GM11168 (cell line): ENCODE data around the gene SDS.

Experiments used
- in situ Hi-C: fragments of 300-500 bp; cut with MboI; formaldehyde crosslinking; loops from one replicate; pipeline ENCODE4 v1.12.0; 2022; ENCODE audit warnings: low sequenced_read_pairs; ENCODE audit not compliant: unreplicated experiment

SDS gene

GRCh38 chr12:113405694-113406093, 2.0 kb upstream of the SDS start:
- in situ Hi-C loops: no loop called here

DNA sequence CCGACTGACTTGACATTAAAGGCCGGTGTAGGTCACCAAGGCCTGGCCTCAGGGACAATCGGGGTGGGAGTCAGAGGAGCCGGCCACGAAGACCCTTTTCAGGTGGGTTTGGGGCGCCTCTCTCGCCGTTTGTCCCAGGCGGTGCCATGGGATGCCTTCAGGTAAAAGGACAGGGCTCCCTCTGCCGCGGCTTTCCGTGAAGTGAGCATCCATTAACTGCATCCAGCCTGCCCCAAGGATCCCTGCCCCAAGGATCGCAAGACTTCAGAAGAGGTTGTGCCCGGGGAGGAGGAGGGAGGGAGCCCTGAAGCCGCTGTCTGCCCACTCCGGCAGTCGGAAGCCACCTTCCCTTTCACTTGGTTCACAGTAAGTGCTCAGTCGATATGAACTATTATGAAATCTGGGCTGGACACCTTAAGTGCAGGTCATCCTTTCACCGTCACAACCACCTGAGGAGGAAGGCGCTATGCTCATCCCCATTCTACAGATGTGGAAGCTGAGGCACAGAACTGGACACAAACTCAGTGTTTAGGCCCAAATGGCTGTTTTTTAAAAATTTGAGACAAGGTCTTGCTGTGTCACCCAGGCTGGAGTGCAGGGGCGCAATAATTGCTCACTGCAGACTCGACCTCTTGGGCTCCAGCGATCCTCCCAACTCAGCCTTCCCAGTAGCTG, 964 bp downstream of the SDS start:
- in situ Hi-C loops: no loop called here

GRCh38 chr12:113401066-113402000, 2.4 kb downstream of the SDS start:
- in situ Hi-C loops: no loop called here

DNA sequence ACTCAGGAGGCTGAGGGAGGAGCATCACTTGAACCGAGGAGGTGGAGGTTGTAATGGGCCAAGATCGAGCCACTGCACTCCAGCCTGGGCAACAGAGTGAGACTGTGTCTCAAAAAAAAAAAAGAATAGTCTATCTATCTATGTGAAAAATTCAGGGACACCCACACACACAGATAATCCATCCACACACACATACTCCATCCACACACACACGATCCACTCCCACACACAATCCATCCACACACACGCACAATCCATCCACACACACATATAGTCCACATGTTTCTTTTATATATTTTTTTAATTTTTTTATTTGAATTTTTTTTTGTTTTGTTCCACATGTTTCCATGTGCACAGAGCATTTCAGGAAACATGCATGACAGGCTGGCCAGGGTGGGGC, 3.3 kb downstream of the SDS start:
- in situ Hi-C loops: no loop called here

GRCh38 chr12:113399490-113399889, 4.2 kb downstream of the SDS start:
- in situ Hi-C loops: no loop called here

DNA sequence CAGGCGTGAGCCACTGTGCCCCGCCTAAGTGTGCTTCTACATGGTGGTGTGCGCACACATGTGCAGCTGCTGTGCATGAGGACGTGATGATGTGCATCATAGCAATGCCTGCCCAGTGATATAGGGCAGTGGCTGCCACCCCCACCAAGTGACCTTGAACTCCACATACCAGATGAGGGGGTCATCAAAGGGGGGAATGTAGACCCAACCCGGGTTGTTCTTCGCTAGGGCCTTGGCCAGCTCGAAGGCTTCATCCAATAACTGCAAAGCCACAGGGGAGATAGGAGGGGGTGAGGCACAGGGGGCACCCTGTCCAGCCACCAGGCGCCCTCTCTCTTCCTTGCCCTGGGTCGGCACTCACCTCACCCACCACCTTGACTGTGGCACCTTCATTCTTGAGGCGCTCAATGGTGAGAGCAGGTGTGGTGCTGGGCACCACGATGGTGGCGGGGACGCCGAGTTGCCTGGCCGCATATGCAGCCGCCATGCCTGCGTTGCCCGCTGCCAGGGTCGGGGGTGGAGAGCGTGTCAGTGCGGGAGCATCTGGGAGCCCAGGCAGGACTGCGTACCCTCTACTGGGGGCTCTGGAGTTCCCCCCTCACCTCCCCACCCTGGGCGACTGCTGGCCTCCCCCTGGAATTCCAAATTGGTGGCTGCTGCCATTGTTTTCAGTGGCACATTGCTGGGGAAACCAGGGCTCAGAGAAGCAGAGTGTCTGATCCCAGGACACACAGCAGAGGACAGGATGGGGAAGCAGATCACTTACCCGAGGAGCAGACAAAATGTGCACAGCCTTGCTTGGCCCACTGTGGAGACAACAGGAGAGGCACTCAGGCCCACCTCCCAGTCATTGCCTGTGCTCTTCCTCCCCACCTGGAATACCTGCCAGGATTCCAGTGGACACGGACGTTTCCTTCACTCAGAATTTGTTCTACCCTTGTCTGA, 5.1 kb downstream of the SDS start:
- in situ Hi-C loops: no loop called here

GRCh38 chr12:113397497-113398197, 6.0 kb downstream of the SDS start:
- in situ Hi-C loops: no loop called here

- in situ Hi-C loops: no loop called here
These were observed 6.7 kb downstream of the SDS start for GRCh38 chr12:113396828-113397496.

GRCh38 chr12:113396200-113396599, 7.5 kb downstream of the SDS start:
- in situ Hi-C loops: no loop called here

- in situ Hi-C loops: no loop called here
These were observed 8.6 kb downstream of the SDS start for GRCh38 chr12:113395119-113395518.

DNA sequence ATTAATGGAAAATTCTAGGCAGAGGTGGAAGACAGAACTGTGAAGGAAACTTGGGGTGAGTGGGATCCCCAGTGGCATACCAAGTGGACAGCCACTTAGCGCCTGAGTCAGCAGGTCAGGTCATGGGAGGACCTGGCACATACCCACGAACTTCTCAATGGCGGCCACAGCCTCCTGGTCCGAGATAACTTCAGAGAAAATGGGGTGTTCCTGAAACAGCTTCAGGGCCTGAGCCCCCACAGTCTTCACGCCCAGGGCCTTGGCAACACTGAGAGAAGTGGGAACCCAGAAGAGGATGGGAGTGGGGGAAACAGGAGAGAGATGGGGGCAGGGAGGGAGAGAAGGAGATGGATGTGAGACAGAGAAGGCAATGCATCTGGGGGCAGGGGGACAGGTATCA, 9.9 kb downstream of the SDS start:
- in situ Hi-C loops: no loop called here

- in situ Hi-C loops: no loop called here
These were observed 10.6 kb downstream of the SDS start for GRCh38 chr12:113392988-113393579.

DNA sequence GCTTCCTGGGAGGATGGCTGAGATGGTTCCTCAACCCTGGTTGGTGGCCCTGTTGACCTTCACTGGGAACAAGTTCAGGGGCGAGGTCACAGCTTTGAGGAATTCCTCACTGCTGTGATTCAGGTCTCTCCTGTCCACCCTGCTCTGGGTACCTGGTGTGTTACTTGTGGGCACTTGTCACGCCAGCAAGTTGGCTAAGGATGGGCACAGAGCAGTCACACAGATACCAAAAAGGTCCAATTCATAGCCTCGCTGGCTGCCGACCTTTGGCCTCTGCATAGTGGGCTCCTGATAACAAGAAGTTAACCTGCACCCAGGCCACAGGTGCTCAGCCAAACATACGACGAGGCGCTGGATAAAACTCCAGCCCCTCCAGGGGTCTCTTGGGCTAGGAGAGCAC, 11.2 kb downstream of the SDS start:
- in situ Hi-C loops: no loop called here

GRCh38 chr12:113391650-113392337, 11.9 kb downstream of the SDS start:
- in situ Hi-C loops: no loop called here

- in situ Hi-C loops: no loop called here
These were observed 12.5 kb downstream of the SDS start for GRCh38 chr12:113391145-113391544.

GRCh38 chr12:113390064-113391043, 13.3 kb downstream of the SDS start:
- in situ Hi-C loops: no loop called here

GRCh38 chr12:113388351-113388750, 15.3 kb downstream of the SDS start:
- in situ Hi-C loops: no loop called here
